WERI-Rb-1 (cell line): ENCODE measurements around the gene EID2.

Experiments used
- DNase-seq: peaks from one replicate; pipeline ENCODE4 v3.0.0-alpha.2; 2020
- H3K27ac ChIP-seq: fragments of 250-450 bp; sonication (Bioruptor Pico); 2 replicates; pipeline ENCODE4 v1.5.1; 2020; ENCODE audit warnings: mild to moderate bottlenecking, moderate library complexity
- H3K27me3 ChIP-seq: fragments of 250-450 bp; sonication (Bioruptor Pico); 2 replicates; pipeline ENCODE4 v1.5.1; 2021; ENCODE audit warnings: mild to moderate bottlenecking, low read depth, moderate library complexity; ENCODE audit not compliant: insufficient read depth, severe bottlenecking
- H3K36me3 ChIP-seq: fragments of 250-450 bp; sonication (Bioruptor Pico); 2 replicates; pipeline ENCODE4 v1.5.1; 2020; ENCODE audit warnings: mild to moderate bottlenecking, moderate library complexity
- H3K4me3 ChIP-seq: 2 replicates; pipeline ENCODE4 v1.5.1; 2011; ENCODE audit warnings: low read depth, mild to moderate bottlenecking, control low read depth, low read length
- H3K9me3 ChIP-seq: fragments of 250-450 bp; sonication (Bioruptor Pico); 2 replicates; pipeline ENCODE4 v1.5.1; 2021; ENCODE audit warnings: mild to moderate bottlenecking, moderate library complexity; ENCODE audit not compliant: severe bottlenecking
- TF ChIP-seq, protein P1 (sequence below): IDR thresholded peaks from 2 replicates; pipeline ENCODE4 v1.5.1; 2011; ENCODE audit warnings: low read depth, mild to moderate bottlenecking, control low read depth, inconsistent platforms, low read length

Gene EID2

DNA sequence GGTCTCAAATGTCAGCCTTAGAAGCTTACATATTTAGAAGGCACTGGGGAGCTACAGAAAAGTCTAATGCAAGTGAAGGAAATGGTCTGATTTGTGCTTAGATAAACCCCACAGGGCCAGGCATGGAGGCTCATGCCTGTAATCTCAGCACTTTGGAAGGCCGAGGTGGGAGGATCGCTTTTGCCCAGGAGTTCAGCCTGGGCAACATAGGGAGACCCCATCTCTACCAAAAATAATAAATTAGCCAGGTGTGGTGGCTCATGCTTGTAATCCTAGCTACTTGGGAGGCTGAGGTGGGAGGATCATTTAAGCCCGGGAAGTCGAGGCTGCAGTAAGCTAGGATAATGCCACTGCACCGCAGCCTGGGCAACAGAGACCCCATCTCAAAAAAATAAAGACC lies 43.9 kb downstream of the EID2 start:
- Histone ChIP-seq H3K27ac (no peak overlapping the region), H3K9me3 (no peaks in the 10 kb centered on the region), H3K4me3 (no peak overlapping the region), H3K36me3 (peaks cover 10% of the 10 kb centered on the region), H3K27me3 (no peaks in the 10 kb centered on the region)
- TF ChIP-seq, protein P1, sequence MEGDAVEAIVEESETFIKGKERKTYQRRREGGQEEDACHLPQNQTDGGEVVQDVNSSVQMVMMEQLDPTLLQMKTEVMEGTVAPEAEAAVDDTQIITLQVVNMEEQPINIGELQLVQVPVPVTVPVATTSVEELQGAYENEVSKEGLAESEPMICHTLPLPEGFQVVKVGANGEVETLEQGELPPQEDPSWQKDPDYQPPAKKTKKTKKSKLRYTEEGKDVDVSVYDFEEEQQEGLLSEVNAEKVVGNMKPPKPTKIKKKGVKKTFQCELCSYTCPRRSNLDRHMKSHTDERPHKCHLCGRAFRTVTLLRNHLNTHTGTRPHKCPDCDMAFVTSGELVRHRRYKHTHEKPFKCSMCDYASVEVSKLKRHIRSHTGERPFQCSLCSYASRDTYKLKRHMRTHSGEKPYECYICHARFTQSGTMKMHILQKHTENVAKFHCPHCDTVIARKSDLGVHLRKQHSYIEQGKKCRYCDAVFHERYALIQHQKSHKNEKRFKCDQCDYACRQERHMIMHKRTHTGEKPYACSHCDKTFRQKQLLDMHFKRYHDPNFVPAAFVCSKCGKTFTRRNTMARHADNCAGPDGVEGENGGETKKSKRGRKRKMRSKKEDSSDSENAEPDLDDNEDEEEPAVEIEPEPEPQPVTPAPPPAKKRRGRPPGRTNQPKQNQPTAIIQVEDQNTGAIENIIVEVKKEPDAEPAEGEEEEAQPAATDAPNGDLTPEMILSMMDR = no peak
- DNase-seq = no peak

GRCh38 chr19:39494661-39495060 lies 45.3 kb downstream of the EID2 start:
- Histone ChIP-seq H3K36me3 (peaks cover 24% of the 10 kb centered on the region), H3K27ac (no peak overlapping the region), H3K9me3 (no peaks in the 10 kb centered on the region), H3K27me3 (no peaks in the 10 kb centered on the region), H3K4me3 (no peak overlapping the region)
- no peak for DNase-seq
- TF ChIP-seq, protein P1 = no peak

DNA sequence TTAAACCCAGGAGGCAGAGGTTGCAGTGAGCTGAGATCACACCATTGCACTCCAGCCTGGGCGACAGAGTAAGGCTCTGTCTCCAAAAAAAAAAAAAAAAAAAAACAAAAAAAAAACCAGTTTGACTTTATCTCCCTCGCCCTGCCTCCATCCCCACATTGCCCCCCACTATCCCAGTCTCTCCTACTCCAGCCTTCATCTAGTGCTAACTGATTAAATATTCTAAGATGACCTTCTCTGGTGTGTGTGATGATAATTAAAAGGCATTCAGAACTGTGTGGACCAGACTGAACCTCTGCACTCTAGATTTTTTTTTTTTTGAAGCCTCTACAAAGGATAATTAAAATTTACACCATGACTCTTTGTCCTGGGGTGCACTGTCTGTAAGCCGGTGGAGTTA lies 47.2 kb downstream of the EID2 start:
- no peaks in the 10 kb centered on the region for H3K27me3 ChIP-seq
- H3K27ac ChIP-seq = no peak overlapping the region
- H3K36me3 ChIP-seq = peaks cover 43% of the 10 kb centered on the region
- no peak for DNase-seq
- TF ChIP-seq, protein P1 = no peak
- no peaks in the 10 kb centered on the region for H3K9me3 ChIP-seq
- no peak overlapping the region for H3K4me3 ChIP-seq

GRCh38 chr19:39492225-39492624 lies 47.7 kb downstream of the EID2 start:
- TF ChIP-seq, protein P1 = no peak
- H3K27ac ChIP-seq = no peak overlapping the region
- no peaks in the 10 kb centered on the region for H3K27me3 ChIP-seq
- peaks cover 49% of the 10 kb centered on the region for H3K36me3 ChIP-seq
- H3K4me3 ChIP-seq = no peak overlapping the region
- no peak for DNase-seq
- no peaks in the 10 kb centered on the region for H3K9me3 ChIP-seq

GRCh38 chr19:39489756-39490155 lies 50.2 kb downstream of the EID2 start:
- TF ChIP-seq, protein P1 = no peak
- Histone ChIP-seq H3K9me3 (no peaks in the 10 kb centered on the region), H3K27ac (no peak overlapping the region), H3K27me3 (no peaks in the 10 kb centered on the region), H3K36me3 (peaks cover 73% of the 10 kb centered on the region), H3K4me3 (no peak overlapping the region)
- no peak for DNase-seq
